Stimulated activated CD8-positive, alpha-beta memory T cell treated with anti-CD3 and anti-CD28 coated beads, Interleukin-12 subunit alpha, Interleukin-12 subunit beta, amount 100 ng/mL, for 1 hour (primary cell): Measurements from ENCODE around the gene RASL10A.

Experiments
- DNase-seq: peaks from one replicate; pipeline ENCODE4 v3.0.0-alpha.2; 2020; ENCODE audit warnings: low read depth

RASL10A gene

GRCh38 chr22:29268511-29269229, 46.8 kb downstream of the RASL10A start:
- peak; percentile 20 for DNase-seq

GRCh38 chr22:29267858-29268510, 47.5 kb downstream of the RASL10A start, which contains the start of the genes EWSR1 and RHBDD3:
TSS of gene EWSR1 (plus strand) at chr22:29268268. CDS start at chr22:29268337, 69 bp downstream.
TSS of gene RHBDD3 (minus strand) at chr22:29267981. CDS start at chr22:29265626, 2,355 bp downstream.
- peak; percentile 94 for DNase-seq

- DNase-seq = no peak
These were observed 48.0 kb downstream of the RASL10A start for GRCh38 chr22:29267462-29267857.

GRCh38 chr22:29266564-29267461, 48.7 kb downstream of the RASL10A start:
- DNase-seq = no peak

- no peak for DNase-seq
These were observed 49.6 kb downstream of the RASL10A start for GRCh38 chr22:29265929-29266328.

- no peak for DNase-seq
These were observed 50.2 kb downstream of the RASL10A start for GRCh38 chr22:29265305-29265704.

- no peak for DNase-seq
These were observed 51.7 kb downstream of the RASL10A start for GRCh38 chr22:29263791-29264276.
